Fibroblast of pulmonary artery (primary cell): ENCODE results near the gene CMTM7.
"Not testable (repeated sequence)": the region's sequence is repeated elsewhere in the genome, so short reads cannot be mapped to it uniquely, and the experiment has no call there.

Experiments used
- DNase-seq: peaks from one replicate; pipeline ENCODE4 v3.0.0-alpha.2; 2010; ENCODE audit warnings: low read depth
- H3K4me3 ChIP-seq: replicated peaks from 2 replicates; pipeline ENCODE4 v1.5.1; 2011; ENCODE audit warnings: low read depth, mild to moderate bottlenecking, control low read depth, low read length, moderate library complexity
- TF ChIP-seq, protein P1 (sequence below): IDR thresholded peaks from 2 replicates; pipeline ENCODE4 v1.5.1; 2011; ENCODE audit warnings: mild to moderate bottlenecking, control low read depth, low read length, inconsistent platforms; ENCODE audit errors: missing control alignments

CMTM7 gene

DNA sequence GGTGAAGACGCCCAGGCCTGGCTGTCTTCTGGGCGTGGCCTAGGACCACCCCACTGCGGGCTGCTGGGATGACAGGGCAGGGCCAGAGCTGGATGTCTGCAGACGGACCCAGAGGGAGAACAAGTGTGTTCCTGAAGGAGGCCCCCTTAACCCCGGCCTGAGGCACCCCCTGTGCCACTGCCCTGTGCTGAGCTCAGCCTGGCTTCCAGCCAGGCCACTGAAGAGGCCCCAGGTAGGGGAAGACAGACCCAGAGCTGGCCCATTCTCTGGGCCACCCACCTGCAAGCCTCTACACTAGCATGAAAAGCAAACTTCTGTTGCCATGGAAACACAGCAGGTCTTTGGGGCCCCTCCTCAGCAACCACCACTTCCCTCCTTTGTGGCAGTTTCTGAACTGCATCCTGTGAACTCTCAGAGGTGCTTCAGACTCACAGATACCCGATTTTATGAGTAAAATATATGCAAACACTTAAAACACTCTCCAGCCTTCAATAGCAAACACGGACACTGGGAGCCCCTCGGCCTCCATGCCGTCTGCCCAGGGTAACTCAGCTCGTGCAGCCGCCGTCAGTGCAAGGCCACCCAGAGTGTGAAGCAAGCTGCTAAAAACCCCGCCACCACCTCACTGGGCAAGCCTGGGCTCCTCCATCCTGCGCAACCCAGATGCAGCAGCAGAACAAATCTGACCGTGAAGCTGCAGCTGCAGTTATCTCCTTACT is 68.5 kb downstream of the CMTM7 start:
- no peak overlapping the region for H3K4me3 ChIP-seq
- DNase-seq = no peak
- TF ChIP-seq, protein P1, sequence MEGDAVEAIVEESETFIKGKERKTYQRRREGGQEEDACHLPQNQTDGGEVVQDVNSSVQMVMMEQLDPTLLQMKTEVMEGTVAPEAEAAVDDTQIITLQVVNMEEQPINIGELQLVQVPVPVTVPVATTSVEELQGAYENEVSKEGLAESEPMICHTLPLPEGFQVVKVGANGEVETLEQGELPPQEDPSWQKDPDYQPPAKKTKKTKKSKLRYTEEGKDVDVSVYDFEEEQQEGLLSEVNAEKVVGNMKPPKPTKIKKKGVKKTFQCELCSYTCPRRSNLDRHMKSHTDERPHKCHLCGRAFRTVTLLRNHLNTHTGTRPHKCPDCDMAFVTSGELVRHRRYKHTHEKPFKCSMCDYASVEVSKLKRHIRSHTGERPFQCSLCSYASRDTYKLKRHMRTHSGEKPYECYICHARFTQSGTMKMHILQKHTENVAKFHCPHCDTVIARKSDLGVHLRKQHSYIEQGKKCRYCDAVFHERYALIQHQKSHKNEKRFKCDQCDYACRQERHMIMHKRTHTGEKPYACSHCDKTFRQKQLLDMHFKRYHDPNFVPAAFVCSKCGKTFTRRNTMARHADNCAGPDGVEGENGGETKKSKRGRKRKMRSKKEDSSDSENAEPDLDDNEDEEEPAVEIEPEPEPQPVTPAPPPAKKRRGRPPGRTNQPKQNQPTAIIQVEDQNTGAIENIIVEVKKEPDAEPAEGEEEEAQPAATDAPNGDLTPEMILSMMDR = no peak

DNA sequence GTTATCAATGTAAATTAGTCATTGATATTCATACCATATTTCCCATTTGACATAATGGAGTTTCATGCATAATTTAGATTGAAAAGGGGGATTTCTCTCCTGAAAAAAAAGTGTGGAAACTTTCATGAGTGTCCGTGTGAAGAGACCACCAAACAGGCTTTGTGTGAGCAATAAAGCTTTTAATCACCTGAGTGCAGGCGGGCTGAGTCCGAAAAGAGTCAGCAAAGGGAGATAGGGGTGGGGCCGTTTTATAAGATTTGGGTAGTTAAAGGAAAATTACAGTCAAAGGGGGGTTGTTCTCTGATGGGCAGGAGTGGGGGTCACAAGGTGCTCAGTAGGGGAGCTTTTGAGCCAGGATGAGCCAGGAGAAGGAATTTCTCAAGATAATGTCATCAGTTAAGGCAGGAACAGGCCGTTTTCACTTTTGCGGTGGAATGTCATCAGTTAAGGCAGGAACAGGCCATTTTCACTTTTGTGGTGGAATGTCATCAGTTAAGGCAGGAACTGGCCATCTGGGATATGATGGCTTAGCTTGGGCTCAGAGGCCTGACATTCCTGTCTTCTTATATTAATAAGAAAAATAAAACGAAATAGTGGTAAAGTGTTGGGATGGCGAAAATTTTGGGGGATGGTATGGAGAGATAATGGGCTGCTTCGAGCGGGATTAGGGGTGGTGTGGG is 69.3 kb downstream of the CMTM7 start:
- DNase-seq, H3K4me3 ChIP-seq: not testable (repeated sequence)

DNA sequence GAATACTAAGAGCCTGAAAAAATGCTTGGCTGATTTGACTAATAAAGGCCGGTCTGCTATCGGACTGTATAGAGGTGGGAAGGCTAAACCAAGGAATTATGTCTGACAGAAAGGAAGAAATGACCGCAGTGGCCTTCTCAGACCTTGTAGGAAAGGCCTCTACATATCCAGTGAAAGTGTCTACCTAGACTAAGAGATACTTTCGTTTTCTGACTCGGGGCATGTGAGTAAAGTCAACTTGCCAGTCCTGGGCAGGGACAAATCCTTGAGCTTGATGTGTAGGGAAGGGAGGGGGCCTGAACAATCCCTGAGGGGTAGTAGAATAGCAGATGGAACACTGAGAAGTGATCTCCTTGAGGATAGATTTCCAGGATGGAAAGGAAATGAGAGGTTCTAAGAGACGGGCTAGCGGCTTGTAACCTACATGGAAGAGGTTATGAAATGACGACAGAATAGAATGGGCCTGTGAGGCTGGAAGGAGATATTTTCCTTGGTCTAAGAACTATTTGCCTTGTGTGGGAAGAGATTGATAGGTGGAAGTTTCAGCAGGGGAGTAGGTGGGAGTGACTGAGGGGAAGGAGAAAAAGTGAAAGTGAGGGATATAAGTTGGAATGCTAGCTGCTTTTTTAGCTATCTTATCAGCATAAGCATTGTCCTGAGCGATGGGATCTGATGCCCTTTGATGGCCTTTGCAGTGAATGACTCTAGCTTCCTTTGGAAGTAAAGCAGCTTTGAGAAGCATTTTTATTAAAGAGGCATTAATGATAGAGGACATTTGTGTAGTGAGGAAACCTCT is 70.7 kb downstream of the CMTM7 start:
- not testable (repeated sequence) for H3K4me3 ChIP-seq, DNase-seq

DNA sequence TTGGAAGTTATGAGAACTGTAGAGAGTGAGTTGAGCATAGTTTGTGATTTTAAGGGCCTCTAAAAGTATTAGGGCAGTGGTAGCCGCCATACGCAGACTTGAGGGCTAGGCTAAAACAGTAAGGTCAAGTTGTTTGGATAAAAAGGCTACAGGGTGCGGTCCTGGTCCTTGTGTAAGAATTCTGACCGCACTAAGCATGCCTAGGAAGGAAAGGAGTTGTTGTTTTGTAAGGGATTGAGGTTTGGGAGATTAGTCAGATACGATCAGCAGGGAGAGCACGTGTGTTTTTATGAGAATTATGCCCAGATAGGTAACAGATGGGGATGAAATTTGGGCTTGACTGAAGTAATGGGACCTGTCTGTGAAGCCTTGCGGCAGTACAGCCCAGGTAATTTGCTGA is 71.8 kb downstream of the CMTM7 start:
- not testable (repeated sequence) for DNase-seq

DNA sequence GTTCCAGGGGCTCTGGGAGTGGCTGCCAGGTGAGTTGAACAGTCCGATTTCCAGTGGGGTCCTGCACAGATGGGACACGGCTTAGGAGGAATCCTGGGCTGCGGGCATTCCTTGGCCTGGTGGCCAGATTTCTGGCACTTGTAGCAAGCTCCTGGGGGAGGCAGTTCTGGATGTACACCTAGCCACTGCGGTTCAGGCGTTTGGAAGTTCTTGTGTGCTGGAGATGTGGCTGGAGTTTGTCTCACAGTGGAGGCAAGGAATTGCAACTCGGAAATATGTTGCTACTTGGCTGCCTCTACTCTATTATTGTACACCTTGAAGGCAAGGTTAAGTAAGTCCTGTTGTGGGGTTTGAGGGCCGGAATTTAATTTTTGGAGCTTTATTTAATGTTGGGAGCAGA is 73.1 kb downstream of the CMTM7 start:
- not testable (repeated sequence) for DNase-seq

More for the DNA sequence above, 71.8 kb downstream of the CMTM7 start:
- H3K4me3 ChIP-seq = not testable (repeated sequence)

DNA sequence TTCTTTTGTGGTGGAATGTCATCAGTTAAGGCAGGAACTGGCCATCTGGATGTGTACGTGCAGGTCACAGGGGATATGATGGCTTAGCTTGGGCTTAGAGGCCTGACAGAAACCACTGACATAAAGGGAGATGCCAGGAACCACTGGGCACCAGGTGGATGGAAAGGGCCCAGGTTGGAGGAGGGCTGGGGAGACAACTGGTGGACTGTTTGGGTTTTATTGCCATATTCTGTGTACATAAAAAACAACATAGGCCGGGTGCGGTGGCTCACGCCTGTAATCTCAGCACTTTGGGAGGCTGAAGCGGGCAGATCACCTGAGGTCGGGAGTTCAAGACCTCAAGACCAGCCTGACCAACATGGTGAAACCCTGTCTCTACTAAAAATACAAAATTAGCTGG is 75.2 kb downstream of the CMTM7 start:
- not testable (repeated sequence) for H3K4me3 ChIP-seq, DNase-seq

More for the DNA sequence above, 73.1 kb downstream of the CMTM7 start:
- H3K4me3 ChIP-seq = not testable (repeated sequence)

DNA sequence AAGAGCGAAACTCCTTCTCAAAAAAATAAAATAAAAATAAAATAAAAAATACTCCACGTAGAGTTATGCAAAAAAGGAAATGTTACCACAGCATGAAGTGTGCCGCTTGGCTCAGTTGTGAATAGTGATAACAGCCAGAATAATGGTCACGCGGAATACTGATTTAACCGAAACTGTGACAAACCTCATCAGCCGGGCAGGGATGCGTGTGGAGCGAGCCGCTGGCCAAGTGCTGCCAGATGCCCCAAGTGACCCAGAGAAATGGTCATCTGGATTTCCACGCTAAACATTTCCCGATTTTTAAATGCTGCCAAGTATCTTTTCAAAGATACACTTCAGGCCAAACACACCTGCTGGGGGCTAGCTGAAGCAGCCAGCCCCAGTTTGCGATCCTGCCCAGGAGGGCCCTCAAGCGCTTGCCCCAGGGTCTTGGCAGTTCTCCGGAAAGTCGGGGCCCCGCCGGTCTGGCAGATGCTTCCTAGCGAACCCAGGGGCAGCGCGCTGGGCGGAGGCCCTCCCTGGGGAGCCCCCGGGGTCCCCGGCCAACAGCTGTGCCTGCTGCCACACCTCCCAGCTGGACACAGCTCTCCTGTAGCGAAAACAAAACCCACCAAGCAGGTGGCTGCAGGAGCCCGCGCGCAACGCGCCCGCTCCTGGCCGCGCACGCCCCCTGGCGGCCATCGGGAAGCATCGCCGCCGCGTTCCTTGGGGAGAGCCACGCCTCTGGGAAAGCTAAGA is 75.8 kb downstream of the CMTM7 start:
- TF ChIP-seq, protein P1 = peak; percentile 68
- DNase-seq = peak; percentile 74
- H3K4me3 ChIP-seq = no peak overlapping the region

DNA sequence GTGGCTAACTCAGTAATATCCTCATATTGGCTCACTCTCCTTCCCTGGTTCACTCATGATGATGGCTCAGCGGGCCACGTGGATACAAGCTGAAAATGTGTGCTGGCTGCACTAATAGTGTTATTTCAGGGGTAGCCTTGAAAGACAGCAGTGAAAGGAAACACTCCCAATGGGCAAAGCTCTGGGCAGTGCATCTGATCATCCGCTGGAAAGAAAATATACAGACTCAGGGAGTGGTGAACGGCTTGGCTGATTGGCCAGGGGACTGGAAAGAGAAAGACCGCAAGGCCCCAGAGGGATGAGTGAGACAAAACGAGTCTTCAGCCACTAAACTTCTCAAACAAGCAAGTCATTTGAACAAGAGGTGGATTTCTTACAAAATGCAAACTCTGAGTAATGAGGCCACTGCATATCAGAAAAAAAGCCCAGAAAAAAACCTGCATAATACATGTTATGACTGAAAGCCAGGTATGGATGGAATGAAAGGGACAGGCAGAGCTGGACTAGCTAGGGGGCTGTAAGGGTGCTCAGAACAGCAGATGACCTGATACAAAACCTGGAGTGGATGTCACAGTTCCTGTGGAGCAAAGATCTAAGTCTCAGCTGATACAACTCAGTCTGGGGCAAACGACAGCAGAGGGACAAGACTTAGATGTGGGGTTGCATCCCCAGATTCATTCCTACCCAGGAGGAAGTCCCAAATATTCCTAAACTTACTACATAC is 77.7 kb downstream of the CMTM7 start:
- TF ChIP-seq, protein P1 = no peak
- DNase-seq = no peak
- no peak overlapping the region for H3K4me3 ChIP-seq

DNA sequence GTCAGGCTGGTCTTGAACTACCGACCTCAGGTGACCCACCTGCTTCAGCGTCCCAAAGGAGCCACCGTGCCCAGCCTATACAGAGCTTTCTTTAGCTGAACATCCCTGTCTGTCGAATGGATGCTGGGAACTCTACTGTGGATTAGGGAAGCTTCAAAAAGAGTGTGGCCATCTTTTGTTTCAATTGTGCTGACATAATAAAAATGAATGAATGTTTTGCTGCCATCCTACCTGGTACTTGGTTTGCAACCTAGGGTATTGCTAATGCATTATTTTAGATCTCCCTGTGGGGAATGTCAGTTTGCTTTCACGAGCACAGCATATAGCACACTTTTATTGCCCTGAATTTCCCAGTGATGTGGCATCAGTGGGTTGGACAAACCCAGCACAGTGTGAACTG is 78.7 kb downstream of the CMTM7 start:
- no peak overlapping the region for H3K4me3 ChIP-seq
- TF ChIP-seq, protein P1 = no peak
- no peak for DNase-seq
